H1 (cell line): ENCODE results near the gene TGFBR2. TPM values are rescaled to one million over a fixed set of nuclear protein-coding genes. Genes with fewer than 3 reads are reported as not detected.

ENCODE experiments used
- ASH2L ChIP-seq: fragments of 200-600, 300-600 bp; sonication (generic); IDR thresholded peaks from one replicate; pipeline ENCODE4 v1.7.1; 2017; ENCODE audit warnings: low read length
- BRCA1 ChIP-seq: IDR thresholded peaks from 2 replicates; pipeline ENCODE4 v1.6.1; 2012; ENCODE audit warnings: low read depth, low read length, improper control_type of control experiment
- CTBP2 ChIP-seq: IDR thresholded peaks from 2 replicates; pipeline ENCODE4 v1.7.0; 2011; ENCODE audit warnings: borderline replicate concordance, mild to moderate bottlenecking, moderate library complexity, mixed read lengths, low read length; ENCODE audit not compliant: insufficient read depth, insufficient read length
- EGR1 ChIP-seq: IDR thresholded peaks from 2 replicates; pipeline ENCODE4 v1.6.1; 2011; ENCODE audit warnings: low read depth, low read length, borderline replicate concordance
- RFX5 ChIP-seq: IDR thresholded peaks from 2 replicates; pipeline ENCODE4 v1.6.1; 2011; ENCODE audit warnings: low read depth, low read length, improper control_type of control experiment, borderline replicate concordance
- polyA plus RNA-seq, 7 experiments: library from polyadenylated mRNA; depleted of rRNA in 3 of 7; stranded (reverse) in 5 of 7; unstranded in 2 of 7; fragments of >200 nt in 5 of 7; fragments of 200-250 nt in 2 of 7; gene quantifications; 1 replicate in 5 of 7; 2 replicates in 1 of 7; 4 replicates in 1 of 7; pipeline versions ENCODE4 v1.2.1 to v1.2.3, GENCODE V29; 2011 to 2013; ENCODE audit warnings: missing spikeins in 2 of 7, mixed read lengths in 2 of 7
- total RNA-seq: library from RNA; stranded (reverse); fragmentation: NEBNext Ultra II Directional; extraction: Animal tissue kit (Norgen Biotek cat#: 25700); gene quantifications from 2 replicates; pipeline ENCODE4 v1.2.1, GENCODE V29; 2021
- TF ChIP-seq, protein P1 (sequence below): IDR thresholded peaks from 2 replicates; pipeline ENCODE4 v1.6.1; 2012; ENCODE audit warnings: low read length, inconsistent platforms
- TF ChIP-seq, protein P2 (sequence below): IDR thresholded peaks from 2 replicates; pipeline ENCODE4 v1.6.1; 2011; ENCODE audit warnings: low read depth, mild to moderate bottlenecking, low read length; ENCODE audit not compliant: insufficient read depth

TGFBR2 gene
- total and polyA plus RNA-seq, 2 of the 8 experiments (the other 6 are each of a cell fraction or from before 2014, with no cell fraction given), result 4.2 to 7.4 TPM

DNA sequence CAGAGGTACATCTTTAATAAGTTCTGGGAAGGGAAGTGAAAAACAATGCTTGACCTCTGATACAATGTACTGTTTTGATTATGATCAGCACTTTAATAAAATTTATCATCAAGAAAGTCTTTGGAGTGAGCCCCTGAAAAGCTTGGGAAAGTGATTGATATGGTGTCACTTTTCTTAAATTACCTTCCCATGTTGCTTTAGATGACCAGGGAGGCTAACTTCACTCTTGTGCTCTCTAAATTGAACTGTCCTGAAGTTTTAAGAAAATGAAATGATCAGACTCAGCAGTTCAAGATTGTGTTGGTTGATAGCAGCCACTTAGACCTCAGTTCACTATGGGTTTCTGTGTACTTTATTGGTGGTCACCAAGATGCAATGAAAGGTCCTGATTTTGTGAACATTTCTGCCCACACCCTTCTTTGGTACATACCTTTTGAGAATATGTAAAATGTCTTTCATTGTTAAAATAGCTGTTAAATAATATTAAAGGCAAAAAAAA, 15.7 kb downstream of the TGFBR2 start (continued):
- no peak for TF ChIP-seq CTBP2
- TF ChIP-seq RFX5, result no peak
- TF ChIP-seq, protein P1, sequence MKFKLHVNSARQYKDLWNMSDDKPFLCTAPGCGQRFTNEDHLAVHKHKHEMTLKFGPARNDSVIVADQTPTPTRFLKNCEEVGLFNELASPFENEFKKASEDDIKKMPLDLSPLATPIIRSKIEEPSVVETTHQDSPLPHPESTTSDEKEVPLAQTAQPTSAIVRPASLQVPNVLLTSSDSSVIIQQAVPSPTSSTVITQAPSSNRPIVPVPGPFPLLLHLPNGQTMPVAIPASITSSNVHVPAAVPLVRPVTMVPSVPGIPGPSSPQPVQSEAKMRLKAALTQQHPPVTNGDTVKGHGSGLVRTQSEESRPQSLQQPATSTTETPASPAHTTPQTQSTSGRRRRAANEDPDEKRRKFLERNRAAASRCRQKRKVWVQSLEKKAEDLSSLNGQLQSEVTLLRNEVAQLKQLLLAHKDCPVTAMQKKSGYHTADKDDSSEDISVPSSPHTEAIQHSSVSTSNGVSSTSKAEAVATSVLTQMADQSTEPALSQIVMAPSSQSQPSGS, result no peak
- no peak for TF ChIP-seq ASH2L
- no peak for TF ChIP-seq EGR1
- TF ChIP-seq, protein P2, sequence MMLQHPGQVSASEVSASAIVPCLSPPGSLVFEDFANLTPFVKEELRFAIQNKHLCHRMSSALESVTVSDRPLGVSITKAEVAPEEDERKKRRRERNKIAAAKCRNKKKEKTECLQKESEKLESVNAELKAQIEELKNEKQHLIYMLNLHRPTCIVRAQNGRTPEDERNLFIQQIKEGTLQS, result no peak
- TF ChIP-seq BRCA1, result no peak
